ENCODE data around the gene ACOT11.

- TF ChIP-seq, protein P1, sequence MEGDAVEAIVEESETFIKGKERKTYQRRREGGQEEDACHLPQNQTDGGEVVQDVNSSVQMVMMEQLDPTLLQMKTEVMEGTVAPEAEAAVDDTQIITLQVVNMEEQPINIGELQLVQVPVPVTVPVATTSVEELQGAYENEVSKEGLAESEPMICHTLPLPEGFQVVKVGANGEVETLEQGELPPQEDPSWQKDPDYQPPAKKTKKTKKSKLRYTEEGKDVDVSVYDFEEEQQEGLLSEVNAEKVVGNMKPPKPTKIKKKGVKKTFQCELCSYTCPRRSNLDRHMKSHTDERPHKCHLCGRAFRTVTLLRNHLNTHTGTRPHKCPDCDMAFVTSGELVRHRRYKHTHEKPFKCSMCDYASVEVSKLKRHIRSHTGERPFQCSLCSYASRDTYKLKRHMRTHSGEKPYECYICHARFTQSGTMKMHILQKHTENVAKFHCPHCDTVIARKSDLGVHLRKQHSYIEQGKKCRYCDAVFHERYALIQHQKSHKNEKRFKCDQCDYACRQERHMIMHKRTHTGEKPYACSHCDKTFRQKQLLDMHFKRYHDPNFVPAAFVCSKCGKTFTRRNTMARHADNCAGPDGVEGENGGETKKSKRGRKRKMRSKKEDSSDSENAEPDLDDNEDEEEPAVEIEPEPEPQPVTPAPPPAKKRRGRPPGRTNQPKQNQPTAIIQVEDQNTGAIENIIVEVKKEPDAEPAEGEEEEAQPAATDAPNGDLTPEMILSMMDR (conservative IDR thresholded peaks at IDR 0.05) = no peak
- no peak for TF ChIP-seq EZH2 (IDR thresholded peaks at IDR 0.05; ENCODE audit: low read depth)
Measured at GRCh38 chr1:54643736-54644135, 95.7 kb downstream of the ACOT11 start.

All from PC-9 (cell line).